CD14-positive monocyte (primary cell): Measurements from ENCODE around the gene SOBP. TPM values are rescaled to one million over a fixed set of nuclear protein-coding genes. Genes with fewer than 3 reads are reported as not detected.

Experiments used
- DNase-seq, 3 donors: peaks; one replicate each; pipeline ENCODE4 v3.0.0-alpha.2; 2011 to 2022
- H2AFZ ChIP-seq: 2 replicates; pipeline ENCODE4 v1.6.0; 2012; ENCODE audit warnings: mild to moderate bottlenecking, low read depth, low read length, inconsistent platforms; ENCODE audit not compliant: insufficient read depth, poor library complexity, severe bottlenecking
- H3K27ac ChIP-seq, 2 donors: 1 replicate in 1 of 2; 2 replicates in 1 of 2; pipeline ENCODE4 v1.5.1; 2012 to 2013; ENCODE audit warnings: low read length in 2 of 2, control low read depth in 1 of 2, inconsistent platforms in 1 of 2, low read depth in 1 of 2, mild to moderate bottlenecking in 1 of 2
- H3K27me3 ChIP-seq, 2 donors: one replicate each; pipeline versions ENCODE4 v1.6.0 to v1.6.1; 2011 to 2013; ENCODE audit warnings: low read length in 2 of 2; ENCODE audit not compliant: control insufficient read depth in 2 of 2, insufficient read depth in 2 of 2
- H3K36me3 ChIP-seq, 2 donors: replicated peaks in 1 of 2; 1 replicate in 1 of 2; 2 replicates in 1 of 2; pipeline versions ENCODE4 v1.5.1 to v1.6.1; 2012 to 2013; ENCODE audit warnings: low read length in 2 of 2, control low read depth in 1 of 2, inconsistent platforms in 1 of 2, mild to moderate bottlenecking in 1 of 2; ENCODE audit not compliant: insufficient read depth in 2 of 2, control insufficient read depth in 1 of 2
- H3K4me1 ChIP-seq, 2 donors: 1 replicate in 1 of 2; 2 replicates in 1 of 2; pipeline versions ENCODE4 v1.5.1 to v1.6.1; 2012 to 2013; ENCODE audit warnings: low read length in 2 of 2, control low read depth in 1 of 2, inconsistent platforms in 1 of 2, mild to moderate bottlenecking in 1 of 2, moderate library complexity in 1 of 2; ENCODE audit not compliant: insufficient read depth in 2 of 2, control insufficient read depth in 1 of 2
- H3K4me2 ChIP-seq: replicated peaks from 2 replicates; pipeline ENCODE3; 2012; ENCODE audit warnings: low read length, moderate library complexity, mild to moderate bottlenecking; ENCODE audit not compliant: poor library complexity, severe bottlenecking; ENCODE audit errors: extremely low read depth
- H3K4me3 ChIP-seq, 3 experiments: fragments of 200-600 bp in 1 of 3; sonication (generic) in 1 of 3; replicated peaks in 1 of 3; 1 replicate in 2 of 3; 2 replicates in 1 of 3; pipeline ENCODE4 v1.5.1; 2011 to 2013; ENCODE audit warnings: low read length in 3 of 3, mild to moderate bottlenecking in 3 of 3, control low read depth in 2 of 3, low read depth in 2 of 3, inconsistent platforms in 1 of 3, moderate library complexity in 1 of 3
- H3K79me2 ChIP-seq: 2 replicates; pipeline ENCODE4 v1.6.0; 2012; ENCODE audit warnings: mild to moderate bottlenecking, control low read depth, inconsistent platforms, low read length, moderate library complexity; ENCODE audit not compliant: insufficient read depth
- H3K9ac ChIP-seq: 2 replicates; pipeline ENCODE4 v1.6.0; 2017; ENCODE audit warnings: low read length, mild to moderate bottlenecking; ENCODE audit not compliant: insufficient read depth, poor library complexity, severe bottlenecking
- H3K9me3 ChIP-seq, 2 donors: replicated peaks in 1 of 2; 1 replicate in 1 of 2; 2 replicates in 1 of 2; pipeline versions ENCODE4 v1.5.1 to v1.6.1; 2012 to 2013; ENCODE audit warnings: low read length in 2 of 2, control low read depth in 1 of 2; ENCODE audit not compliant: control insufficient read depth in 1 of 2, insufficient read depth in 1 of 2
- H4K20me1 ChIP-seq: 2 replicates; pipeline ENCODE4 v1.6.0; 2012; ENCODE audit warnings: mild to moderate bottlenecking, low read length, control low read depth, moderate library complexity; ENCODE audit not compliant: insufficient read depth
- H3K27ac Mint-ChIP-seq, 7 donors: one replicate each; pipeline ENCODE4 v1.8.0; 2020; ENCODE audit warnings: mild to moderate bottlenecking in 7 of 7, mixed read lengths in 7 of 7, moderate library complexity in 6 of 7, inconsistent platforms in 2 of 7
- H3K27me3 Mint-ChIP-seq, 3 donors: one replicate each; pipeline ENCODE4 v1.8.0; 2021 to 2022; ENCODE audit warnings: low read depth in 3 of 3, mild to moderate bottlenecking in 3 of 3, mixed read lengths in 3 of 3, moderate library complexity in 3 of 3, inconsistent platforms in 1 of 3
- H3K36me3 Mint-ChIP-seq, 2 donors: one replicate each; pipeline ENCODE4 v1.8.0; 2020; ENCODE audit warnings: mixed read lengths in 2 of 2, inconsistent platforms in 1 of 2, mild to moderate bottlenecking in 1 of 2
- H3K4me1 Mint-ChIP-seq: one replicate; pipeline ENCODE4 v1.8.0; 2020; ENCODE audit warnings: mild to moderate bottlenecking, mixed read lengths
- H3K4me3 Mint-ChIP-seq, 2 donors: one replicate each; pipeline ENCODE4 v1.8.0; 2020; ENCODE audit warnings: mild to moderate bottlenecking in 2 of 2, mixed read lengths in 2 of 2, moderate library complexity in 1 of 2
- H3K9me3 Mint-ChIP-seq, 7 donors: one replicate each; pipeline ENCODE4 v1.8.0; 2020 to 2022; ENCODE audit warnings: mixed read lengths in 7 of 7, mild to moderate bottlenecking in 6 of 7, moderate library complexity in 6 of 7, inconsistent platforms in 2 of 7
- CTCF ChIP-seq: fragments of 200-600 bp; IDR thresholded peaks from one replicate; pipeline ENCODE4 v1.8.0; 2022; ENCODE audit warnings: antibody characterized with exemption, mild to moderate bottlenecking
- WGBS: methylation state at CpG from one replicate; pipeline ENCODE4 v1.1.5; 2013; ENCODE audit warnings: missing lambda C conversion rate; ENCODE audit not compliant: insufficient coverage; 5-methylcytosine and 5-hydroxymethylcytosine counted together
- intact Hi-C, 2 donors: fragments of 100-400 bp; cut with micrococcal nuclease; formaldehyde crosslinking; loops; one replicate each; pipeline versions ENCODE4 v1.15.0 to v1.15.1; 2023
- polyA plus RNA-seq, 3 donors: library from polyadenylated mRNA; depleted of rRNA in 1 of 3; unstranded in 2 of 3; stranded (reverse) in 1 of 3; fragments of 300-500 nt in 2 of 3; fragments of >200 nt in 1 of 3; fragmentation: Illumina TruSeq in 2 of 3; gene quantifications; 1 replicate in 2 of 3; 2 replicates in 1 of 3; pipeline ENCODE4 v1.2.3, GENCODE V29; 2012 to 2021

Gene SOBP
- polyA plus RNA-seq, 3 donors, result not detected

- H3K36me3 ChIP-seq, result no peaks in the 10 kb centered on the region
- no peak for TF ChIP-seq CTCF
- H2AFZ ChIP-seq, result no peak overlapping the region
- Mint-ChIP-seq H3K4me3 (no peak overlapping the region), H3K4me1 (no peaks in the 10 kb centered on the region), H3K36me3 (no peaks in the 10 kb centered on the region), H3K27me3 (peaks cover 11 to 14% (median 14%) of the 10 kb centered on the region in 3 donors), H3K9me3 (peaks cover 0 to 2% (median 0%) of the 10 kb centered on the region in 7 donors), H3K27ac (no peak overlapping the region)
- peaks cover 0 to 5% of the 10 kb centered on the region in 2 donors for H3K27me3 ChIP-seq
- H3K9me3 ChIP-seq, result no peaks in the 10 kb centered on the region
- H3K4me3 ChIP-seq, result no peak overlapping the region
- 91% methylated on average over 7 of the region's 11 CpGs for WGBS
- intact Hi-C loops, result no loop called here
- no peaks in the 10 kb centered on the region for H3K79me2 ChIP-seq
- no peaks in the 10 kb centered on the region for H3K4me1 ChIP-seq
- H3K4me2 ChIP-seq, result no peak overlapping the region
- DNase-seq, result no peak
- no peak overlapping the region for H3K9ac ChIP-seq
- no peaks in the 10 kb centered on the region for H4K20me1 ChIP-seq
- H3K27ac ChIP-seq, result no peak overlapping the region
Measured at GRCh38 chr6:107611094-107611810, 121.3 kb downstream of the SOBP start.

GRCh38 chr6:107612762-107613415, 123.0 kb downstream of the SOBP start:
- Histone ChIP-seq H3K79me2 (no peaks in the 10 kb centered on the region), H4K20me1 (no peaks in the 10 kb centered on the region), H3K36me3 (no peaks in the 10 kb centered on the region), H2AFZ (no peak overlapping the region), H3K9ac (no peak overlapping the region), H3K4me3 (no peak overlapping the region), H3K9me3 (no peaks in the 10 kb centered on the region), H3K27ac (no peak overlapping the region), H3K4me2 (no peak overlapping the region), H3K27me3 (peaks cover 0 to 5% of the 10 kb centered on the region in 2 donors), H3K4me1 (no peaks in the 10 kb centered on the region)
- no peak for DNase-seq
- intact Hi-C loops, result no loop called here
- Mint-ChIP-seq H3K9me3 (peaks cover 0 to 2% (median 0%) of the 10 kb centered on the region in 7 donors), H3K4me1 (no peaks in the 10 kb centered on the region), H3K36me3 (no peaks in the 10 kb centered on the region), H3K27me3 (peaks cover 11 to 20% (median 14%) of the 10 kb centered on the region in 3 donors), H3K4me3 (no peak overlapping the region), H3K27ac (no peak overlapping the region)
- TF ChIP-seq CTCF, result no peak
- 100% methylated on average over 1 of the region's 3 CpGs for WGBS
